ENCODE data around the gene SPO11.

DNA sequence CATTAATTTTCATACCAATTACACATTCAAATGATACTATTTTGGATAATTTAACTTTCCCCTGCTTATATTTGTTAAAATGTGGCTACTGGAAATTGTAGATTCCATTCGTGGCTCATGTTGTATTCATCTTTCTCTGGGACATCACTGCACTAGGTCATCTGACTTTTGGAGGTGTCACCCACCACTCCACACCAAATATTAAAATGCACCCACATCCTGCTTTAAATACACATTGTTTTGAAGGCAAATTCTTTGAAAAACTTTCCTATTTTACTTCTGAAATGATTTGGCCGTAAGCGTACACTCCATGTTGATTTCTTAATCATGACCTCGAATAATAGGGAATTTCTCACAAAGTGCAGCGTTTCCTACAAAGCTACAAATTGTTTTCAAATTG lies 52.9 kb downstream of the SPO11 start:
- TF ChIP-seq CTCF (IDR thresholded peaks at IDR 0.05; ENCODE audit: insufficient read depth, low read length) (no peak), GABPA (IDR thresholded peaks at IDR 0.05; ENCODE audit: low read depth) (no peak)

Data from HL-60 (cell line).